ENCODE results near the gene ARL14.

DNA sequence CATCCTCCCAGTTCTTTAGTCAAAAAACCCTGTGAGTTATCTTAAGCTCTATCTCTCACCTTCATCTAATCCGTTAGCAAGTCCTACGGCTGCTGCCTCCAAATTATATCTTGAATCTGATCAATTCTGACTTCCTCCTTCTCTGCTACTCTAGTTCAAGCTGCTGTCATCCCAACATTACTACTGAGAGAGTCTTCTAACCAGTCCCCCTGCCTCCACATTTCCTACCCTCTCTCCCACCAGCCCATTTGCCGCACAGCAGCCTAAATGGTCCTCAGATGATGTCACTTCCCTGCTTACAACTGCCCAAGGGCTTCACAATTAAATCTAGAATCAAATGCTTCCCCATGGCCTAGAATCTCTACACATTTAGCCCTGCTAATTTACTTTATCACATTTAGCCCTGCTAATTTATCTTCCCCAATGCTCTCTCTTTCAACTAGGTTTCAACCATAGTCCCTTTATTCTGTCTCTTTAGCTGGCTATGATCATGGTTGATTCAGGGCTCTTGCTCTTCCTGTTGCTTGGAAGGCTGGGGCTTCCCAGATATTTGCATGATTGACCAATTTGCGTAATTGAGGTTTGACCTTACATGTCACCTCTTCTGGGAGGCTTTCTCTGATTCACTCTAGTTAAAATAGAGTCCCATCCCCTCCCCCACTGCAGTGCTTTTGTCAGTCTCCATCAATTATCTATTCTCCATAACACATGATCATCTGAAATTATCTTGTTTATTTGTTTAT, 11.0 kb upstream of the ARL14 start:
- TF ChIP-seq POLR2AphosphoS5 (IDR thresholded peaks at IDR 0.05), result no peak
- TF ChIP-seq, protein P1, sequence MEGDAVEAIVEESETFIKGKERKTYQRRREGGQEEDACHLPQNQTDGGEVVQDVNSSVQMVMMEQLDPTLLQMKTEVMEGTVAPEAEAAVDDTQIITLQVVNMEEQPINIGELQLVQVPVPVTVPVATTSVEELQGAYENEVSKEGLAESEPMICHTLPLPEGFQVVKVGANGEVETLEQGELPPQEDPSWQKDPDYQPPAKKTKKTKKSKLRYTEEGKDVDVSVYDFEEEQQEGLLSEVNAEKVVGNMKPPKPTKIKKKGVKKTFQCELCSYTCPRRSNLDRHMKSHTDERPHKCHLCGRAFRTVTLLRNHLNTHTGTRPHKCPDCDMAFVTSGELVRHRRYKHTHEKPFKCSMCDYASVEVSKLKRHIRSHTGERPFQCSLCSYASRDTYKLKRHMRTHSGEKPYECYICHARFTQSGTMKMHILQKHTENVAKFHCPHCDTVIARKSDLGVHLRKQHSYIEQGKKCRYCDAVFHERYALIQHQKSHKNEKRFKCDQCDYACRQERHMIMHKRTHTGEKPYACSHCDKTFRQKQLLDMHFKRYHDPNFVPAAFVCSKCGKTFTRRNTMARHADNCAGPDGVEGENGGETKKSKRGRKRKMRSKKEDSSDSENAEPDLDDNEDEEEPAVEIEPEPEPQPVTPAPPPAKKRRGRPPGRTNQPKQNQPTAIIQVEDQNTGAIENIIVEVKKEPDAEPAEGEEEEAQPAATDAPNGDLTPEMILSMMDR (IDR thresholded peaks at IDR 0.05), result no peak
